ENCODE data around the gene YWHAQ. TPM values are rescaled to one million over a fixed set of nuclear protein-coding genes. Genes with fewer than 3 reads are reported as not detected.
A peak's percentile ranks its signal among the peaks of the same experiment; 100 is the strongest.
"Not testable (repeated sequence)": the region's sequence is repeated elsewhere in the genome, so short reads cannot be mapped to it uniquely, and the experiment has no call there.

Gene YWHAQ
- total RNA-seq, 1 donor from 2014 or later = 119 TPM

- intact Hi-C loops (cut with micrococcal nuclease); DNase-seq: not testable (repeated sequence)
- ATAC-seq = peak; percentile 8
Measured at GRCh38 chr2:9608491-9608890, 22.3 kb downstream of the YWHAQ start.

GRCh38 chr2:9602412-9602811, 28.4 kb downstream of the YWHAQ start:
- DNase-seq = no peak
- intact Hi-C loops (cut with micrococcal nuclease) = no loop called here
- no peak for ATAC-seq

GRCh38 chr2:9601397-9601796, 29.4 kb downstream of the YWHAQ start:
- intact Hi-C loops (cut with micrococcal nuclease) = no loop called here
- DNase-seq (no peak), ATAC-seq (no peak)

GRCh38 chr2:9599430-9599829, 31.4 kb downstream of the YWHAQ start:
- DNase-seq (no peak), ATAC-seq (no peak)
- intact Hi-C loops (cut with micrococcal nuclease) = no loop called here

GRCh38 chr2:9596621-9597311, 34.0 kb downstream of the YWHAQ start:
- ATAC-seq (no peak), DNase-seq (no peak)
- intact Hi-C loops (cut with micrococcal nuclease) = no loop called here

- intact Hi-C loops (cut with micrococcal nuclease) = no loop called here
- DNase-seq (no peak), ATAC-seq (no peak)
Measured at GRCh38 chr2:9595746-9596145, 35.1 kb downstream of the YWHAQ start.

GRCh38 chr2:9595256-9595655, 35.5 kb downstream of the YWHAQ start:
- DNase-seq; ATAC-seq; intact Hi-C loops (cut with micrococcal nuclease): not testable (repeated sequence)

GRCh38 chr2:9594366-9595054, 36.3 kb downstream of the YWHAQ start:
- peak; percentile 88 for ATAC-seq

GRCh38 chr2:9593925-9594324, 36.9 kb downstream of the YWHAQ start:
- no peak for DNase-seq
- ATAC-seq = peak; percentile 42
- intact Hi-C loops (cut with micrococcal nuclease) = no loop called here

More at GRCh38 chr2:9594366-9595054, 36.3 kb downstream of the YWHAQ start:
- no peak for DNase-seq
- intact Hi-C loops (cut with micrococcal nuclease) = no loop called here

GRCh38 chr2:9592699-9593098, 38.1 kb downstream of the YWHAQ start:
- intact Hi-C loops (cut with micrococcal nuclease) = no loop called here
- ATAC-seq (no peak), DNase-seq (no peak)

- ATAC-seq = no peak
- intact Hi-C loops (cut with micrococcal nuclease) = no loop called here
Measured at GRCh38 chr2:9590641-9591040, 40.2 kb downstream of the YWHAQ start.

GRCh38 chr2:9586465-9586864, 44.3 kb downstream of the YWHAQ start:
- ATAC-seq (no peak), DNase-seq (no peak)
- intact Hi-C loops (cut with micrococcal nuclease) = no loop called here

More at GRCh38 chr2:9590641-9591040, 40.2 kb downstream of the YWHAQ start:
- no peak for DNase-seq

GRCh38 chr2:9585486-9585885, 45.3 kb downstream of the YWHAQ start:
- intact Hi-C loops (cut with micrococcal nuclease) = no loop called here
- ATAC-seq (no peak), DNase-seq (no peak)

GRCh38 chr2:9584902-9585301, 45.9 kb downstream of the YWHAQ start:
- ATAC-seq; DNase-seq; intact Hi-C loops (cut with micrococcal nuclease): not testable (repeated sequence)

GRCh38 chr2:9582624-9583023, 48.2 kb downstream of the YWHAQ start:
- DNase-seq (no peak), ATAC-seq (no peak)
- intact Hi-C loops (cut with micrococcal nuclease) = no loop called here

GRCh38 chr2:9578467-9579235, 52.1 kb downstream of the YWHAQ start:
- ATAC-seq (peak; percentile 49), DNase-seq (no peak)
- intact Hi-C loops (cut with micrococcal nuclease) = no loop called here

- intact Hi-C loops (cut with micrococcal nuclease) = no loop called here
- no peak for ATAC-seq
- no peak for DNase-seq
Measured at GRCh38 chr2:9574331-9574730, 56.5 kb downstream of the YWHAQ start.

- intact Hi-C loops (cut with micrococcal nuclease) = no loop called here
- no peak for DNase-seq
- ATAC-seq = no peak
Measured at GRCh38 chr2:9573840-9574239, 57.0 kb downstream of the YWHAQ start.

- ATAC-seq (no peak), DNase-seq (no peak)
- intact Hi-C loops (cut with micrococcal nuclease) = no loop called here
Measured at GRCh38 chr2:9573013-9573720, 57.6 kb downstream of the YWHAQ start.

Data from left ventricle myocardium superior (tissue), 1 donor.